LNCaP clone FGC (cell line): ENCODE data around the gene ATRNL1.
"Not testable (repeated sequence)": the region's sequence is repeated elsewhere in the genome, so short reads cannot be mapped to it uniquely, and the experiment has no call there.

Experiments
- DNase-seq: peaks from one replicate; pipeline ENCODE4 v3.0.0-alpha.2; 2011; ENCODE audit warnings: low read depth
- H3K4me3 ChIP-seq: 2 replicates; pipeline ENCODE4 v1.5.1; 2011; ENCODE audit warnings: mild to moderate bottlenecking, low read depth, low read length, control low read depth
- TF ChIP-seq, protein P1 (sequence below): IDR thresholded peaks from 2 replicates; pipeline ENCODE4 v1.5.1; 2012; ENCODE audit warnings: mild to moderate bottlenecking; ENCODE audit not compliant: control insufficient read depth, insufficient read depth; ENCODE audit errors: extremely low read depth

ATRNL1 gene

DNA sequence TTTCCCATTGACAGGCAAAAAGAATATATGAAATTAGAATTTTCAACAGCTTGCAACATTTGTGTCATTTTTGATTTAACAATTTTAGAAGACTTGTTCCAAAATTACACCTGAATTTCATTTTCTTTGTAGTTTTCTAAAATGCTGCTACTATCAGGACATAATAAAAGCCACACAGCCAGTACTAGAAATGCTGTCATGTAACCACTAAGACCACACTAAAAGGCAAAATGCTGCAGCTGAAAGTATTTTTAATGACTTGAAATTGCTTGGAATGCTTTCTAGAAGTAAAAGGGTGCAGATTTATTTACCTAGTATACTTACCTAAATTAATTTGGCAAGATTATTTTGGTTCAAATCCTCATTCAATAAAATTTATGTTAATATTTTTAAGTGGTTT, 709.7 kb downstream of the ATRNL1 start:
- DNase-seq = no peak
- TF ChIP-seq, protein P1, sequence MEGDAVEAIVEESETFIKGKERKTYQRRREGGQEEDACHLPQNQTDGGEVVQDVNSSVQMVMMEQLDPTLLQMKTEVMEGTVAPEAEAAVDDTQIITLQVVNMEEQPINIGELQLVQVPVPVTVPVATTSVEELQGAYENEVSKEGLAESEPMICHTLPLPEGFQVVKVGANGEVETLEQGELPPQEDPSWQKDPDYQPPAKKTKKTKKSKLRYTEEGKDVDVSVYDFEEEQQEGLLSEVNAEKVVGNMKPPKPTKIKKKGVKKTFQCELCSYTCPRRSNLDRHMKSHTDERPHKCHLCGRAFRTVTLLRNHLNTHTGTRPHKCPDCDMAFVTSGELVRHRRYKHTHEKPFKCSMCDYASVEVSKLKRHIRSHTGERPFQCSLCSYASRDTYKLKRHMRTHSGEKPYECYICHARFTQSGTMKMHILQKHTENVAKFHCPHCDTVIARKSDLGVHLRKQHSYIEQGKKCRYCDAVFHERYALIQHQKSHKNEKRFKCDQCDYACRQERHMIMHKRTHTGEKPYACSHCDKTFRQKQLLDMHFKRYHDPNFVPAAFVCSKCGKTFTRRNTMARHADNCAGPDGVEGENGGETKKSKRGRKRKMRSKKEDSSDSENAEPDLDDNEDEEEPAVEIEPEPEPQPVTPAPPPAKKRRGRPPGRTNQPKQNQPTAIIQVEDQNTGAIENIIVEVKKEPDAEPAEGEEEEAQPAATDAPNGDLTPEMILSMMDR = no peak
- H3K4me3 ChIP-seq = no peak overlapping the region

DNA sequence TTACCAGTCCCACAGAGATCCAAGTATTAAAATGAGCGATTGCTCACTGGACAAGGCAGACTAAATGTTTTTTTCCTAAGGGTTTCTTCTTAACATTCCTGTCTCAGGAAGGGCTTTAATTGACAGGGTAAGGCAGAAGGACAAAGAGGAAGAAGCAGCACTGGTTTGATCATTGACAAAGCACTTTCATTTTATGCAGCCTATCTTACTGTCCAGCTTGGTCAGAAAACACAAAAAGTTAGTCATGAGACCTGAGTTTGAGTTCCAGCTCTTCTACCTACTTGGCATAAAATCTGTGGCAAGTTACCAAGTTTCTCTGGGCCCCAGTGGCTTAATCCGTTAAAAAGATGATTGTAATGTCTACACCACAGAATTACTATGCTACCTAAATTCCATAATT, 721.4 kb downstream of the ATRNL1 start:
- TF ChIP-seq, protein P1 = no peak
- DNase-seq = no peak
- no peak overlapping the region for H3K4me3 ChIP-seq

DNA sequence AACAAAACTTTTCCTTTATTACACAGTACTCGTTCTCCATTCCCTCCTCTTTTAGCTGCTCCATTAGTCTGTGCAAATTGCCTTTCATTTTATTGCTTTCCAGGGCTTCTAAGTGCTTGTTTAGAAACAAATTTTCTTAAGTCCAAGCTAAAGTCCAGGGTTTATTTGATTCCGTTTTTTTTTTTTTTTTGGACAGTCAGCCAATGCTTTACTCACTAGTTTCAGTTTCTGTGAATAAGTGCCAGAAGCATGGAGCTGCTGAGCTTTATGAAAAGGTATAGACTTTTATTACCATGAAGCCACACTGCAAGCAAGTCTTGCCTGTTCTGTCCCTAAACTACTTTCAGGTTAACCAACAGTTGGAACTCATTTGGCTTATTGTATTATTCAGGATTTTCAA, 724.8 kb downstream of the ATRNL1 start:
- TF ChIP-seq, protein P1 = no peak
- DNase-seq = no peak
- H3K4me3 ChIP-seq = no peak overlapping the region

DNA sequence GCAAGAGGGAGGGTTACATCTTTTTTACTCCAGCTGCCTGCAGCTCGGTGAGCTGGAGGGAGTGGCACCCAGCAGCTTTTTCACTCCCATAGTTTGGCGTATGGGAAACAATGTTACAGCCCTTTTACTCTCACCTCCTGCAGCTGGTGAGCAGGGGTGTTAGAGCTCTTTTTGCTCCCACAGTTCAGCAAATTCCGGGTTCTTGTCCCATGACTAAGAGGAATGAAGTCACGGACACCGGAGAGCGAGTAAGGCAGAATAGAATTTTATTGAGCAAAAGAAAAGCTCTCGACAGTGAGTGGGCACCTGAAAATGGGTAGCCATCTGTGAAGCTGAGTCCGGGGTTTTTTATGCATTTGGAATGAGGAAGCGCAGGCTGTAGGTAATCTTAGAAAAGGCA, 733.2 kb downstream of the ATRNL1 start:
- TF ChIP-seq, protein P1 = no peak
- DNase-seq = no peak
- H3K4me3 ChIP-seq = no peak overlapping the region

- TF ChIP-seq, protein P1 = no peak
- H3K4me3 ChIP-seq = no peak overlapping the region
- no peak for DNase-seq
Observed at GRCh38 chr10:115827231-115828009, 734.3 kb downstream of the ATRNL1 start.

DNA sequence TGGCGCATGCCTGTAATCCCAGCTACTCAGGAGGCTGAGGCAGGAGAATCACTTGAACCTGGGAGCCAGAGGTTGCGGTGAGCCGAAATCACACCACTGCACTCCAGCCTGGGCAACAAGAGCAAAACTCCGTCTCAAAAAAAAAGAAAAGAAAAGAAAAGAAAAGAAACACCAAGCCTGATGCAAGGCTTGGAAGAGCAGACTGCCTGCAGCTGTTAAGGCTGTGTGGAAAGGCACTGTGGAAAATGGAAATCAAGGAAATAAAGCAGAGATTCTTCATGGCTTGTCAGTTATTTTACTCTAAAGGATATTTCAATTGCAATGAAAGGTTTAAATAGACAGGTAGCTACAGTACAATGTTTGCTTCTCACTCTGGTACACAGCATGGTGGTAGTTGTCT, 735.0 kb downstream of the ATRNL1 start:
- not testable (repeated sequence) for H3K4me3 ChIP-seq, DNase-seq

GRCh38 chr10:115829521-115830205, 736.5 kb downstream of the ATRNL1 start:
- no peak overlapping the region for H3K4me3 ChIP-seq
- no peak for DNase-seq
- TF ChIP-seq, protein P1 = peak; percentile 25; the same call in 1 of the 2 replicates
